CD14-positive monocyte (primary cell): ENCODE results near the gene MAP3K20. TPM values are rescaled to one million over a fixed set of nuclear protein-coding genes. Genes with fewer than 3 reads are reported as not detected.

Source experiments
- DNase-seq, 3 donors: peaks; one replicate each; pipeline ENCODE4 v3.0.0-alpha.2; 2011 to 2022
- H2AFZ ChIP-seq: 2 replicates; pipeline ENCODE4 v1.6.0; 2012; ENCODE audit warnings: mild to moderate bottlenecking, low read depth, low read length, inconsistent platforms; ENCODE audit not compliant: insufficient read depth, poor library complexity, severe bottlenecking
- H3K27ac ChIP-seq, 2 donors: 1 replicate in 1 of 2; 2 replicates in 1 of 2; pipeline ENCODE4 v1.5.1; 2012 to 2013; ENCODE audit warnings: low read length in 2 of 2, control low read depth in 1 of 2, inconsistent platforms in 1 of 2, low read depth in 1 of 2, mild to moderate bottlenecking in 1 of 2
- H3K27me3 ChIP-seq, 2 donors: one replicate each; pipeline versions ENCODE4 v1.6.0 to v1.6.1; 2011 to 2013; ENCODE audit warnings: low read length in 2 of 2; ENCODE audit not compliant: control insufficient read depth in 2 of 2, insufficient read depth in 2 of 2
- H3K36me3 ChIP-seq, 2 donors: replicated peaks in 1 of 2; 1 replicate in 1 of 2; 2 replicates in 1 of 2; pipeline versions ENCODE4 v1.5.1 to v1.6.1; 2012 to 2013; ENCODE audit warnings: low read length in 2 of 2, control low read depth in 1 of 2, inconsistent platforms in 1 of 2, mild to moderate bottlenecking in 1 of 2; ENCODE audit not compliant: insufficient read depth in 2 of 2, control insufficient read depth in 1 of 2
- H3K4me1 ChIP-seq, 2 donors: 1 replicate in 1 of 2; 2 replicates in 1 of 2; pipeline versions ENCODE4 v1.5.1 to v1.6.1; 2012 to 2013; ENCODE audit warnings: low read length in 2 of 2, control low read depth in 1 of 2, inconsistent platforms in 1 of 2, mild to moderate bottlenecking in 1 of 2, moderate library complexity in 1 of 2; ENCODE audit not compliant: insufficient read depth in 2 of 2, control insufficient read depth in 1 of 2
- H3K4me2 ChIP-seq: replicated peaks from 2 replicates; pipeline ENCODE3; 2012; ENCODE audit warnings: low read length, moderate library complexity, mild to moderate bottlenecking; ENCODE audit not compliant: poor library complexity, severe bottlenecking; ENCODE audit errors: extremely low read depth
- H3K4me3 ChIP-seq, 3 experiments: fragments of 200-600 bp in 1 of 3; sonication (generic) in 1 of 3; replicated peaks in 1 of 3; 1 replicate in 2 of 3; 2 replicates in 1 of 3; pipeline ENCODE4 v1.5.1; 2011 to 2013; ENCODE audit warnings: low read length in 3 of 3, mild to moderate bottlenecking in 3 of 3, control low read depth in 2 of 3, low read depth in 2 of 3, inconsistent platforms in 1 of 3, moderate library complexity in 1 of 3
- H3K79me2 ChIP-seq: 2 replicates; pipeline ENCODE4 v1.6.0; 2012; ENCODE audit warnings: mild to moderate bottlenecking, control low read depth, inconsistent platforms, low read length, moderate library complexity; ENCODE audit not compliant: insufficient read depth
- H3K9ac ChIP-seq: 2 replicates; pipeline ENCODE4 v1.6.0; 2017; ENCODE audit warnings: low read length, mild to moderate bottlenecking; ENCODE audit not compliant: insufficient read depth, poor library complexity, severe bottlenecking
- H3K9me3 ChIP-seq, 2 donors: replicated peaks in 1 of 2; 1 replicate in 1 of 2; 2 replicates in 1 of 2; pipeline versions ENCODE4 v1.5.1 to v1.6.1; 2012 to 2013; ENCODE audit warnings: low read length in 2 of 2, control low read depth in 1 of 2; ENCODE audit not compliant: control insufficient read depth in 1 of 2, insufficient read depth in 1 of 2
- H4K20me1 ChIP-seq: 2 replicates; pipeline ENCODE4 v1.6.0; 2012; ENCODE audit warnings: mild to moderate bottlenecking, low read length, control low read depth, moderate library complexity; ENCODE audit not compliant: insufficient read depth
- H3K27ac Mint-ChIP-seq, 7 donors: one replicate each; pipeline ENCODE4 v1.8.0; 2020; ENCODE audit warnings: mild to moderate bottlenecking in 7 of 7, mixed read lengths in 7 of 7, moderate library complexity in 6 of 7, inconsistent platforms in 2 of 7
- H3K27me3 Mint-ChIP-seq, 3 donors: one replicate each; pipeline ENCODE4 v1.8.0; 2021 to 2022; ENCODE audit warnings: low read depth in 3 of 3, mild to moderate bottlenecking in 3 of 3, mixed read lengths in 3 of 3, moderate library complexity in 3 of 3, inconsistent platforms in 1 of 3
- H3K36me3 Mint-ChIP-seq, 2 donors: one replicate each; pipeline ENCODE4 v1.8.0; 2020; ENCODE audit warnings: mixed read lengths in 2 of 2, inconsistent platforms in 1 of 2, mild to moderate bottlenecking in 1 of 2
- H3K4me1 Mint-ChIP-seq: one replicate; pipeline ENCODE4 v1.8.0; 2020; ENCODE audit warnings: mild to moderate bottlenecking, mixed read lengths
- H3K4me3 Mint-ChIP-seq, 2 donors: one replicate each; pipeline ENCODE4 v1.8.0; 2020; ENCODE audit warnings: mild to moderate bottlenecking in 2 of 2, mixed read lengths in 2 of 2, moderate library complexity in 1 of 2
- H3K9me3 Mint-ChIP-seq, 7 donors: one replicate each; pipeline ENCODE4 v1.8.0; 2020 to 2022; ENCODE audit warnings: mixed read lengths in 7 of 7, mild to moderate bottlenecking in 6 of 7, moderate library complexity in 6 of 7, inconsistent platforms in 2 of 7
- WGBS: methylation state at CpG from one replicate; pipeline ENCODE4 v1.1.5; 2013; ENCODE audit warnings: missing lambda C conversion rate; ENCODE audit not compliant: insufficient coverage; 5-methylcytosine and 5-hydroxymethylcytosine counted together
- intact Hi-C, 2 donors: fragments of 100-400 bp; cut with micrococcal nuclease; formaldehyde crosslinking; loops; one replicate each; pipeline versions ENCODE4 v1.15.0 to v1.15.1; 2023
- polyA plus RNA-seq, 3 donors: library from polyadenylated mRNA; depleted of rRNA in 1 of 3; unstranded in 2 of 3; stranded (reverse) in 1 of 3; fragments of 300-500 nt in 2 of 3; fragments of >200 nt in 1 of 3; fragmentation: Illumina TruSeq in 2 of 3; gene quantifications; 1 replicate in 2 of 3; 2 replicates in 1 of 3; pipeline ENCODE4 v1.2.3, GENCODE V29; 2012 to 2021
- TF ChIP-seq, protein P1 (sequence below): fragments of 200-600 bp; IDR thresholded peaks from one replicate; pipeline ENCODE4 v1.8.0; 2022; ENCODE audit warnings: antibody characterized with exemption, mild to moderate bottlenecking

The MAP3K20 gene
- polyA plus RNA-seq, 3 donors, result 14.3 to 30.7 (median 21.6) TPM

DNA sequence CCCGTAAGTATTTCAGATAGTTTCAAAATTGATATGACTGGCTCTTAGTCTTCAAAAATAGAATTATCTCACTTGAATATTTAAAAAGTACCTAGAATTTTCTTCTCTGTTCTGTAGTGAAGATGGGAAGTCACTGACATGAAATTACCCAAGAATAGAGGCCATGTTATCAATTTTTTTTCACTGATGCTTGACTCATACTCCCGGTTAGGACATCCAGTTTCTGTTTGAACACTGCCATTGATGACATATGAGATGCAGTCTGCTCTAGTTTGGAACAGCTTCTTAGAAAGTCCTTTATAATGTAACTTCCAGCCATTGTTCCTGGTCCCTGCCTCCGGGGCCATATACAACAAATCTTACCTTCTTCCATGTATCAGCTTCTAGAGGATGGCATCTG is 26.0 kb downstream of the MAP3K20 start:
- peak; percentile 38 to 82 (median 42) for DNase-seq
- Histone ChIP-seq H3K4me1 (no peaks in the 10 kb centered on the region), H3K27ac (no peak overlapping the region), H3K36me3 (peaks cover 4 to 42% of the 10 kb centered on the region in 2 donors), H3K9ac (no peak overlapping the region), H3K27me3 (no peaks in the 10 kb centered on the region), H4K20me1 (peaks cover 17% of the 10 kb centered on the region), H2AFZ (no peak overlapping the region), H3K4me2 (no peak overlapping the region), H3K79me2 (no peaks in the 10 kb centered on the region), H3K4me3 (no peak overlapping the region), H3K9me3 (no peaks in the 10 kb centered on the region)
- TF ChIP-seq, protein P1, sequence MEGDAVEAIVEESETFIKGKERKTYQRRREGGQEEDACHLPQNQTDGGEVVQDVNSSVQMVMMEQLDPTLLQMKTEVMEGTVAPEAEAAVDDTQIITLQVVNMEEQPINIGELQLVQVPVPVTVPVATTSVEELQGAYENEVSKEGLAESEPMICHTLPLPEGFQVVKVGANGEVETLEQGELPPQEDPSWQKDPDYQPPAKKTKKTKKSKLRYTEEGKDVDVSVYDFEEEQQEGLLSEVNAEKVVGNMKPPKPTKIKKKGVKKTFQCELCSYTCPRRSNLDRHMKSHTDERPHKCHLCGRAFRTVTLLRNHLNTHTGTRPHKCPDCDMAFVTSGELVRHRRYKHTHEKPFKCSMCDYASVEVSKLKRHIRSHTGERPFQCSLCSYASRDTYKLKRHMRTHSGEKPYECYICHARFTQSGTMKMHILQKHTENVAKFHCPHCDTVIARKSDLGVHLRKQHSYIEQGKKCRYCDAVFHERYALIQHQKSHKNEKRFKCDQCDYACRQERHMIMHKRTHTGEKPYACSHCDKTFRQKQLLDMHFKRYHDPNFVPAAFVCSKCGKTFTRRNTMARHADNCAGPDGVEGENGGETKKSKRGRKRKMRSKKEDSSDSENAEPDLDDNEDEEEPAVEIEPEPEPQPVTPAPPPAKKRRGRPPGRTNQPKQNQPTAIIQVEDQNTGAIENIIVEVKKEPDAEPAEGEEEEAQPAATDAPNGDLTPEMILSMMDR, result no peak
- Mint-ChIP-seq H3K4me3 (no peak overlapping the region), H3K27ac (peak overlapping the region in 2 of 7 donors; percentile 17 to 87), H3K9me3 (no peaks in the 10 kb centered on the region), H3K4me1 (peaks cover 18% of the 10 kb centered on the region), H3K36me3 (peaks cover 36 to 39% of the 10 kb centered on the region in 2 donors), H3K27me3 (no peaks in the 10 kb centered on the region)
- WGBS, result 100% methylated on average over 1 of the region's 3 CpGs
- intact Hi-C loops, result no loop called here

DNA sequence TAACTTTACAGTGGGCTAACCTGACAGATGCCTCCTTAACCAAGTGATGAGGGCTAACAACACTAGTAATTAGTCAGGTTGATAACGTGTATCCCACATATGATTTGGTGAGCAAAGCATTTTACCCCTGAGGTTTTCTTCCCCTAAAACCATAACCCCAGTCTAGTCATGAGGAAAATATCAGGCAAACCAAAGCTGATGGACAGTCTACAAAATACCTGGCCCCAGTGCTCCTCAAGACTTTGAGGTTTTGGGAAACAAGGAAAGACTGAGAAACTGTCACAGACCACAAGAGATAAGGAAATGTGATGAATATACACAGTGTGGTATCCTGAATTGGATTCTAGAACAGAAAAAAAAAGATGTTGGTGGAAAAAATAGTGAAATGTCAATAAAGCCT is 28.5 kb downstream of the MAP3K20 start:
- no CpG with 5 or more reads among the region's 1 CpG for WGBS
- no peak overlapping the region for H3K4me2 ChIP-seq
- TF ChIP-seq, protein P1, result no peak
- intact Hi-C loops, result no loop called here
- Mint-ChIP-seq H3K4me3 (no peak overlapping the region), H3K27ac (peak overlapping the region in 1 of 7 donors; percentile 75), H3K9me3 (no peaks in the 10 kb centered on the region), H3K27me3 (no peaks in the 10 kb centered on the region), H3K36me3 (peaks cover 34 to 35% of the 10 kb centered on the region in 2 donors), H3K4me1 (peaks cover 22% of the 10 kb centered on the region)
- H3K27me3 ChIP-seq, result no peaks in the 10 kb centered on the region
- no peak overlapping the region for H3K9ac ChIP-seq
- H3K79me2 ChIP-seq, result no peaks in the 10 kb centered on the region
- no peaks in the 10 kb centered on the region for H3K9me3 ChIP-seq
- H3K27ac ChIP-seq, result no peak overlapping the region
- DNase-seq, result no peak
- peaks cover 30% of the 10 kb centered on the region for H4K20me1 ChIP-seq
- H3K4me1 ChIP-seq, result no peaks in the 10 kb centered on the region
- no peak overlapping the region for H3K4me3 ChIP-seq
- H2AFZ ChIP-seq, result no peak overlapping the region
- peaks cover 3 to 34% of the 10 kb centered on the region in 2 donors for H3K36me3 ChIP-seq
